ENCODE data around the gene PRKACA.

The PRKACA gene

GRCh38 chr19:14138576-14139265 lies 21.2 kb upstream of the PRKACA start:
- TF ChIP-seq CTCF (IDR thresholded peaks at IDR 0.05; ENCODE audit: insufficient read depth, low read depth, low read length, missing control alignments): no peak
- no peak overlapping the region for H3K4me3 ChIP-seq (ENCODE audit: low read length)
- DNase-seq (ENCODE audit: low read depth): no peak

- peak; percentile 51 for TF ChIP-seq CTCF (IDR thresholded peaks at IDR 0.05; ENCODE audit: insufficient read depth, low read depth, low read length, missing control alignments)
- peak; percentile 100 for DNase-seq (ENCODE audit: low read depth)
- H3K4me3 ChIP-seq (ENCODE audit: low read length): peak within 1 kb of the TSS; percentile 69
Measured at GRCh38 chr19:14136509-14137281, 19.1 kb upstream of the PRKACA start, which contains the start of gene ASF1B. Gene ASF1B, minus strand, starts transcription at chr19:14136589. Its CDS starts 133 bp downstream, at chr19:14136456.

DNA sequence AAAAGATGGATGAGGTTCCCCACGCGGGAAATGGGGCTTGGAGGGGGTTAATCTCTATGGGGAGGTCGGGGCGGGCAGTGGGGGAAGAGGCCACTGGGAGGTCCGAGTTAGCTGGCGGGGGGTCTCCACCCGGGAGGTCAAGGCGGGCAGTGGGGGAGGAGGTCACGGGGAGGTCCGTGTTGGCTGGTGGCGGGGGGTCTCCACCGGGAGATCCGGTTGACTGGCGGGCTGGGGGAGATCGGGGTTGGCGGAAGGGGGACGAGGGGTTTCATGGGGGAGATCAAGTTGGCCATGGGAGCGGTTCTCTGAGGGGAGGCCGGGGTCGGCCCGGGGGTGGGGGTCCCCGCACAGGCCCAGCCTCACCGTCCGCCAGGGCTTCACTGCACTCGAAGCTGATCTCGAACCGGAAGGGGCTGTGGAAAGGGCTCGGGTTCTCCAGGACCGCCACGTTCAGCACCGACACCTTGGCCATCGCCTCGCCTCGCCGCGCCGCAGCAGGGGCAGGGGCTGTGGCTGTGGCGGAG lies 18.5 kb upstream of the PRKACA start:
- no peak for DNase-seq (ENCODE audit: low read depth)

GRCh38 chr19:14135355-14135754 lies 17.8 kb upstream of the PRKACA start:
- no peak for DNase-seq (ENCODE audit: low read depth)

More for the DNA sequence above, 18.5 kb upstream of the PRKACA start:
- H3K4me3 ChIP-seq (ENCODE audit: low read length): peak overlapping the region; percentile 68
- no peak for TF ChIP-seq CTCF (IDR thresholded peaks at IDR 0.05; ENCODE audit: insufficient read depth, low read depth, low read length, missing control alignments)

GRCh38 chr19:14127929-14128509 lies 10.5 kb upstream of the PRKACA start:
- DNase-seq (ENCODE audit: low read depth): no peak
- no peak overlapping the region for H3K4me3 ChIP-seq (ENCODE audit: low read length)
- TF ChIP-seq CTCF (IDR thresholded peaks at IDR 0.05; ENCODE audit: insufficient read depth, low read depth, low read length, missing control alignments): no peak

More at GRCh38 chr19:14135355-14135754, 17.8 kb upstream of the PRKACA start:
- H3K4me3 ChIP-seq (ENCODE audit: low read length): peak overlapping the region; percentile 68
- no peak for TF ChIP-seq CTCF (IDR thresholded peaks at IDR 0.05; ENCODE audit: insufficient read depth, low read depth, low read length, missing control alignments)

DNA sequence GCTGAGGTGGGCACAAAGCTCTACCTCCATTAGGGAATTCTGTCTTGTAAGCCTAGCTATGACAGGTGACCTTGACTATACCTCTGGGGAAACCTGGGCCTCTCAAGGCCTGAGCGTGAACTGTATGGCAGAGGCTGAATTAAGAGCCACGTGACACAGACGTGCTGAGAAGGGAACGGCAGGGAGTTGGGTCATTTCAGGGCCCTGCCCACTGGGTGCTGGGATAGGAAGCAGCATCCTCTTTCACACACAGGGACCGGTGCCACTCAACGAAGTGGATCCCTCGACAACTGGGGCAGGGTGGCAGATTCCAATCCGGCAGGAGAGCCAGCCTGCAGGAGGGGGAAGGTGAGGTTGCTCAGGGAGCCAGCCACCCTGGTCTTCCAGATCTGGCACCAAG lies 9.6 kb upstream of the PRKACA start:
- no peak overlapping the region for H3K4me3 ChIP-seq (ENCODE audit: low read length)
- no peak for TF ChIP-seq CTCF (IDR thresholded peaks at IDR 0.05; ENCODE audit: insufficient read depth, low read depth, low read length, missing control alignments)
- DNase-seq (ENCODE audit: low read depth): no peak

Measured in epithelial cell of esophagus (primary cell).